A673 (cell line): ENCODE data around the gene FRMD1. TPM values are rescaled to one million over a fixed set of nuclear protein-coding genes. Genes with fewer than 3 reads are reported as not detected.

ENCODE experiments used
- BruUV-seq: library from RNA; stranded (reverse); fragments of 400-500 nt; replicated peaks from 2 replicates; lab custom pipeline; 2021; lab: Mats Ljungman, UMichigan
- CTCF ChIA-PET: fragments of 300-600 bp; sonication (Branson Sonifier 250); formaldehyde crosslinking; loops from one replicate; lab custom pipeline; 2022; ENCODE audit warnings: antibody characterized with exemption; lab: Charles Lee
- POLR2A ChIA-PET: fragments of 300-600 bp; sonication (Branson Sonifier 250); formaldehyde crosslinking; loops from one replicate; lab custom pipeline; 2022; ENCODE audit warnings: antibody characterized with exemption; ENCODE audit not compliant: low non-redundant PET; lab: Charles Lee
- DNase-seq: peaks from one replicate; pipeline ENCODE4 v3.0.0-alpha.2; 2015; ENCODE audit warnings: low spot score
- H3K27ac ChIP-seq: fragments of 200-600 bp; sonication (generic); 2 replicates; pipeline ENCODE4 v1.5.1; 2016; ENCODE audit warnings: mixed run types, low read depth, mild to moderate bottlenecking, mixed read lengths, antibody characterized with exemption, low read length; ENCODE audit not compliant: poor library complexity, severe bottlenecking
- H3K27me3 ChIP-seq: fragments of 200-600 bp; sonication (generic); replicated peaks from 2 replicates; pipeline ENCODE4 v1.6.1; 2017; ENCODE audit warnings: mixed run types, low read depth, mild to moderate bottlenecking, mixed read lengths, antibody characterized with exemption, low read length; ENCODE audit not compliant: insufficient read depth, poor library complexity
- H3K36me3 ChIP-seq: fragments of 200-600 bp; sonication (generic); 2 replicates; pipeline ENCODE4 v1.6.1; 2016; ENCODE audit warnings: mixed run types, mild to moderate bottlenecking, mixed read lengths, antibody characterized with exemption, low read length; ENCODE audit not compliant: insufficient read depth, poor library complexity, severe bottlenecking
- H3K4me1 ChIP-seq: fragments of 200-600 bp; sonication (generic); 2 replicates; pipeline ENCODE4 v1.6.1; 2017; ENCODE audit warnings: mixed run types, mild to moderate bottlenecking, mixed read lengths, antibody characterized with exemption, low read length; ENCODE audit not compliant: insufficient read depth, poor library complexity, severe bottlenecking
- H3K4me3 ChIP-seq: fragments of 200-600 bp; sonication (generic); 2 replicates; pipeline ENCODE4 v1.5.1; 2016; ENCODE audit warnings: low read depth, mixed run types, mild to moderate bottlenecking, mixed read lengths, low read length; ENCODE audit not compliant: poor library complexity, severe bottlenecking
- H3K9me3 ChIP-seq: fragments of 200-600 bp; sonication (generic); 2 replicates; pipeline ENCODE4 v1.6.1; 2016; ENCODE audit warnings: mixed run types, low read depth, mild to moderate bottlenecking, mixed read lengths, antibody characterized with exemption, low read length; ENCODE audit not compliant: poor library complexity, severe bottlenecking
- CTCF ChIP-seq: fragments of 300-800, 200-600 bp; sonication (generic); conservative IDR thresholded peaks from 2 replicates; pipeline ENCODE4 v1.5.1; 2017; ENCODE audit warnings: low read depth, mild to moderate bottlenecking, antibody characterized with exemption, low read length, moderate library complexity, mixed read lengths
- EZH2 ChIP-seq: fragments of 200-600 bp; sonication (generic); IDR thresholded peaks from 2 replicates; pipeline ENCODE4 v1.6.1; 2017; ENCODE audit warnings: borderline replicate concordance, low read depth, mild to moderate bottlenecking, mixed read lengths, antibody characterized with exemption, low read length; ENCODE audit not compliant: poor library complexity, severe bottlenecking
- intact Hi-C: fragments of 100-400 bp; cut with micrococcal nuclease; formaldehyde crosslinking; loops from one replicate; pipeline ENCODE4 v1.10.0; 2022; ENCODE audit not compliant: unreplicated experiment
- total RNA-seq: library from RNA; stranded (reverse); gene quantifications from 2 replicates; pipeline ENCODE4 v1.2.3, GENCODE V29; 2021

The FRMD1 gene
- total RNA-seq, 1 experiment from 2014 or later, result not detected

DNA sequence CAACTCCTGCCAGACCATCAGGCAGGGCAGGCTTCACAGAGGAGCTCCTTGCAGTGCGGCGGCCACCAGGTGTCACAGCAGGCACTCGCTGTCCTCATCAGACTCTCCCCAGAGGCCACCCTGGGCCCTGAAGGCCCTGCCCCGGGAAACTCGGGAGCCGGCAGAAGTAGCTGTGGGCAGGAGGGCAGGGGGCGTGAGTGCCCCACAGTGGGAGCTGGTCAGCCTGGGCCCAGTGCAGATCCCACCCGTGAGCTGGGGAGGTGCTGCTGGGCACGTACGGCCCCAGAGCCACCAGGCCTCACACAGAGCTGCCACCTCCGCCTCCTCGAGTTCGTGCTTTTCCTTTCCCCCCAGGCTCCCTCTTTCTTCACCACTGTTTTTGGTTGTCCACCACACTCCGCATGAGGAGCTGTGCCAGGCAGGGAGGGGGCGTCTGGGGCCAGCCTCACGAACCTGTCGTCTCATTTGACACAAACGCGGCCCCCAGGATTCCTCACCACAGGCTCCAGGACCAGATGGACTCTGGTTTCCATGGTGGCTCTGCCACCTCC lies 33.8 kb downstream of the FRMD1 start:
- Histone ChIP-seq H3K9me3 (peaks cover 10% of the 10 kb centered on the region), H3K36me3 (no peaks in the 10 kb centered on the region), H3K27me3 (no peaks in the 10 kb centered on the region), H3K27ac (no peak overlapping the region), H3K4me1 (no peaks in the 10 kb centered on the region), H3K4me3 (no peak overlapping the region)
- BruUV-seq, result no TSS peak
- no peak for DNase-seq
- intact Hi-C loops, result no loop called here
- POLR2A ChIA-PET, result no interaction called here
- TF ChIP-seq EZH2, result no peak
- TF ChIP-seq CTCF, result no peak
- CTCF ChIA-PET, result no interaction called here

DNA sequence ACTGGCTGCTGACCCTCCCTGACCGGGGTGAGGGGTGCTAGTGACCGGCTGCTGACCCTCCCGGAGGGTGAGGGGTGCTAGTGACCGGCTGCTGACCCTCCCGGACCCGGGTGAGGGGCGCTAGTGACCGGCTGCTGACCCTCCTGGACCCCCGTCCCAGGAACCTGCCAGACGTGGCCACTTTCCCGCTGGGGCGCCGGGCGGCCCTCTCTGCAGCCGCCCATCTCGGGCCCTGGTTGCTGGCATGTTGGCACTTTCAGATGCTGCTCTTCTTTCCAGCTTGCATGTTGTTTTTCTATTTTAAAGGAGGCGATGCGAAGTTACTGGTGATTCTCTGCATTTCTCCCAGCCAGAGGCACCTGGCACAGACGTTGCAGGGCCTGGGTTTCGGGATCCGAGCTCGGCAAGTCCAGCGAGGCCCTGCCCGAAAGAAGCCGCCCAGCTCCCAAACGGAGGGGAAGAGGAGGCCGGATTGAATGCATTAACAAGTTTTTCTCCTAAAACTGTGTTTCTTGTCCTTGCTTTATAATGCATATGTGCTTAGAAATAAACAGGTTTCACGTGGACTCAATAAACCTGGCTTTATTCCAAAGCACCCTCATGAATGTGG lies 34.4 kb downstream of the FRMD1 start:
- no peak for TF ChIP-seq CTCF
- ChIA-PET POLR2A (no interaction called here), CTCF (no interaction called here)
- Histone ChIP-seq H3K9me3 (peaks cover 15% of the 10 kb centered on the region), H3K4me3 (no peak overlapping the region), H3K36me3 (no peaks in the 10 kb centered on the region), H3K4me1 (no peaks in the 10 kb centered on the region), H3K27ac (no peak overlapping the region), H3K27me3 (no peaks in the 10 kb centered on the region)
- BruUV-seq, result no TSS peak
- intact Hi-C loops, result no loop called here
- no peak for DNase-seq

DNA sequence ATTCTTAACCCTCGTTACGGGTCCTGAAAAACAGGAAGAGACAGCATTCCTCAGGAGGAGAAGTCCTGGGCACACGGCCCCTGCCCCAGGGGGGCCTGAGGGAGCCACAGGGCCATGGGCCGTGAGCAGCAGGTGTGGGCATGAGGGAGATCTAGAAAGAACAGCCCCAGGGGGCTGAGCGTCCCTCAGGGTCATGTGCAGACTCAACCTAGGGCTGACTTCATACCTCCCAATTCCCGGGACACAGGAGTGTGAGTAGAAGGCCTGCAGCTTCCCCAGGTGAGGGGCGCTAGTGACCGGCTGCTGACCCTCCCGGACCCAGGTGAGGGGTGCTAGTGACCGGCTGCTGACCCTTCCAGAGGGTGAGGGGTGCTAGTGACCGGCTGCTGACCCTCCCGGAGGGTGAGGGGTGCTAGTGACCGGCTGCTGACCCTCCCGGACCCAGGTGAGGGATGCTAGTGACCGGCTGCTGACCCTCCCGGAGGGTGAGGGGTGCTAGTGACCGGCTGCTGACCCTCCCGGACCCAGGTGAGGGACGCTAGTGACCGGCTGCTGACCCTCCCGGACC lies 35.1 kb downstream of the FRMD1 start:
- peaks cover 22% of the 10 kb centered on the region for H3K9me3 ChIP-seq
- BruUV-seq, result no TSS peak
- POLR2A ChIA-PET, result no interaction called here
- no peaks in the 10 kb centered on the region for H3K36me3 ChIP-seq
- no peak for DNase-seq
- CTCF ChIA-PET, result no interaction called here
- H3K27me3 ChIP-seq, result no peaks in the 10 kb centered on the region
- H3K4me3 ChIP-seq, result no peak overlapping the region
- H3K4me1 ChIP-seq, result no peaks in the 10 kb centered on the region
- TF ChIP-seq CTCF (no peak), EZH2 (no peak)
- intact Hi-C loops, result no loop called here
- H3K27ac ChIP-seq, result no peak overlapping the region
